HG03469 (cell line): ENCODE measurements around the gene DBP.
A peak's percentile ranks its signal among the peaks of the same experiment; 100 is the strongest.
"Not testable (repeated sequence)": the region's sequence is repeated elsewhere in the genome, so short reads cannot be mapped to it uniquely, and the experiment has no call there.

Experiments
- ATAC-seq: cut with Tn5 transposase; IDR thresholded peaks from one replicate; pipeline ENCODE4 v1.9.1; 2021; ENCODE audit warnings: mild to moderate bottlenecking, moderate library complexity, moderate number of reproducible peaks; ENCODE audit not compliant: unreplicated experiment

Gene DBP

DNA sequence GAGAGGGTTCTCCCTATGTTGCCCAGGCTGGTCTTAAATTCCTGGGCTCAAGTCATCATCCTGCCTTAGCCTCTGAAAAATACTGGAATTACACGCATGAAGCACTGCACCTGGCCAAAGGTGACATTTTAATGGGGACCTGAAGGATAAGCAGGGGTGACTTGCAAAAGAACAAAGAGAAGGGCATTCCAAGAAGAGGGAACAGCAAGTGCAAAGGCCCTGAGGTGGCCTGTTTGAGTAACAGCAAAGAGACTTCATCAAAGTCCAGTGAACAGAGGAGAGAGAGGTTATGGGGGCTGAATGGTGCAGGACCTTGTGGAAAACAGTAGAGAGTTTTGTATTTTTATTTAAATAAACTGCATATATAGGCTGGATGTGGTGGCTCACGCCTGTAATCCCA, 4.7 kb upstream of the DBP start:
- ATAC-seq: no peak

DNA sequence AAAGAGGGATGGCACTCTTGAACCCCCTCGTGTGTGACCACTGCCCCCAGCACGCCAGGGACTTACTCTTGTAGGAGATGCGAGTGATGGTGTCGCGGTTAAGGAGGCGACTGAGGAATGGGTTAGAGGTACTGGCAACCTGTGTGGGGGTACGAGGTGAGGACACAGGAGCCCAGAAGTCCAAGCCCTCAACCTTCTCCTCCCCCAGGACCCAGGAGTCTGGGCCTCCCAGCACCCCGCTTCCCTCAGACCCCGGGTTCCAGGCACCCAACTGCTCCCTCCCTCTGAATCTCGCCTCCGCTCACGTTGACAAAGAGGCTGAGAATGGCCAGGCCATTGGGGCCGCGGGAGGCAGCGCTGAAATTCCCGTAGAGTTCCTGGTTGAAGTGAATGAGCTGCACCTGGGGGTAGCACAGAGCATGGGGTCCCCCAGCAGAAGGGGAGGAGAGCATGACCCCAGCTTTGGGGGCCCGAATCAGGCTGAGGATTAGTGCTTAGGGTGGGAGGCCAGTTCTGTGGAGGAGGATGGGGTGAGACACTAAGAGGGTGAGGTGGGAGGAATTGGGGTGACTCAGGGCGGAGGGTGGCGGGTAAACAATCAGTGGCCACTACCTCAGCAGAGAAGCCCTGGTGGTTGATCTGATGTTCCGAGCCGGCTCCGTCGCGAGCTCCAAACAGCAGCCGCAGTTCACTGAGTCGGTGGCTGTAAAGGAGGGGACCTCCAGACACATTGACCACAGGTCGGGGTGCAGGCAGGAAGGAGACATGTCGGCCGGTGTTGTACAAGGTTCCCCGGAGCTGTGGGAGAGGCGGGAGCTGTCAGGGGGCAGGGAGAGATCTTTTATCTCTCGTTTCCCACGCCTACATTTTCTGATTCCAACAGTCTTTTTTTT, 2.5 kb upstream of the DBP start:
- no peak for ATAC-seq

DNA sequence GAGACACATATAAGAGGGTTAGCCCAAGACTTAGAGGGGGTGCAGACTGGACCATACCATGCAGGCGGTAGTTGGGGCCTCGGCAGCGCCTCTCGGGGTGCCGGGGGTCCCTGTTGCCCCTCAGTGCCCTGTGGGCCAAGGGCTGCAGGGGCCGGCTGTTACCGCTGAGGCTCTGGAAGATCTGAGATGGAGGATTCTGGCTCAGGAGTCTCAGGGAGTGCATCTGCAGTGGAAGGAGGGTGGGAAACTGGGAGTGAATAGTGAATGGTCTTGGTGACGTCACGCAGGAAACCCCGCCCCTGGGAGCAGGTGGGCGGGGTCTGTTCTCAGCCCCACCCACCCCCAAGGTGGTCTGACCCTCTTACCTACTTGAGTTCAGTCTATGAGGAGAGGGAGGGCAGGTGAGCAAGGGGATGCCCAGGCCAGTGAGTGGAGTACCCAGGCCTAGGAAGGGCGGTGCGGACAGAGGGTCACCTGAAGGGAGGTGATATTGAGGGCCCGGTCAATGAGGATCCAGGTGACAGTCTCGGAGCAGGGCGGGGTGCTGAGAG, 1.7 kb upstream of the DBP start:
- ATAC-seq: no peak

DNA sequence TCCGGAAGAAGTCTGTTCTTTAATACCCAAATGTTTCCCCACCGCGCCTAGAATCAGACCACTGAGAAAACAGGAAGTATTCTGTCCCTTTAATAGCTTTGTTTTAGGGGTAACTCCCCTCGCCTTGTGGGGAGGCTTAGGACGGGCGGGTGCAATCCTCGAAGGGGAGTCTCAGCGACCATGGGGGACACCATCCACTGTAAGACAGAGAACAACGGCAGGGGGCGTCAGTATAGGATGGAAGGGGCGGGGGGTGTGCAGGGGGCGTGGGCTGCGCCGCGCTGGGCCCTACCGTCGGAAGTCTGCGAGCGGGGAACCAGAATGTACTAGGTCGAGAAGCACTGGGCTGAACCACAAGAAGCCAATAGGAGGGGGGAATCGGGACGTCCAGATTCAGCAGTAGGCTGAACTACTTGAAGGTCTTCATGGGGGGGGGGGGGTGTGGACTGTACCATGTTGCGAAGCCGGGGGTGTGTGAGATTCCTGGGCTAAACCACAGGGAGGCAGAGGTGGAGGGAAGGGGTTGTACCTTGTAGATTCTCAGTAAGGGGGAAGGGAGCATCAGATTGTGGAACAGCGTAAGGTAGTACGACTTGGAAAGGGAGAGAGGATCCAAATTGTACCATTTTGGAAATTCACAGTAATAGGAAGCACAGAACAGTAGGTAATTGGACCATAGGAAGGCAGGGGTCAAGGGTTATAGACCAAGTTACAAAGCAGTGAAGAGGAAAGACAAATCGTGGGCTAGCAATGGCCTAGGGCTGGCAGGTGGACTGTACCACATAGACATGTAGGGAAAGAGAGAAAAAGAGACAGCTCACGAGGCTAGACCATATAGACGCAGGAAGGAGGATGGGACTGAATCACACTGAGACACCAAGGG, 1.0 kb upstream of the DBP start:
- no peak for ATAC-seq

DNA sequence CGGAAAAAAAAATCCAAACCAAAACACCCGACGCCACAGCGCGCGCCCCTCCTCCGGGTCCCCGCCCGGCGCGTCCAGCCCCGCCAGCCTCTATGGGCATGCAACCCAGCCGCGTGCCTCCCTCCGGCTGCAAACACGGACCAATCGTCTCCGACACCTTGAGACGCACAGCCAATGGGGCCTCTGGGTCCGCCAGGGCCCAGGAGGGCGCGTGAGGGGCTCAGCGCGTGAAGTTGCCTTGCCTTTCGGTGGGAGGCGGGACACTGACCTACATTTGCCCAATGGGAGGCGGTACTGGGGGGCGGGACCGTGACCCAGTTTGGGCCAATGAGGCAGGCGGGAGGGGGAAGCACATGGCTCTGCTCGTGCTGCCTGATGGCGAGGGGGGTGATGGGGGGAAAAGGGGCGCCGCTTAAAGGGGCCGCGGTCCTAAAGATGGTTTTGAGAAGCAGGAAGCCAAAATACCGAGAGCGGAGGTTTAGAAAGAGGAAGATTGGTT, 319 bp upstream of the DBP start:
- ATAC-seq: peak; percentile 59

DNA sequence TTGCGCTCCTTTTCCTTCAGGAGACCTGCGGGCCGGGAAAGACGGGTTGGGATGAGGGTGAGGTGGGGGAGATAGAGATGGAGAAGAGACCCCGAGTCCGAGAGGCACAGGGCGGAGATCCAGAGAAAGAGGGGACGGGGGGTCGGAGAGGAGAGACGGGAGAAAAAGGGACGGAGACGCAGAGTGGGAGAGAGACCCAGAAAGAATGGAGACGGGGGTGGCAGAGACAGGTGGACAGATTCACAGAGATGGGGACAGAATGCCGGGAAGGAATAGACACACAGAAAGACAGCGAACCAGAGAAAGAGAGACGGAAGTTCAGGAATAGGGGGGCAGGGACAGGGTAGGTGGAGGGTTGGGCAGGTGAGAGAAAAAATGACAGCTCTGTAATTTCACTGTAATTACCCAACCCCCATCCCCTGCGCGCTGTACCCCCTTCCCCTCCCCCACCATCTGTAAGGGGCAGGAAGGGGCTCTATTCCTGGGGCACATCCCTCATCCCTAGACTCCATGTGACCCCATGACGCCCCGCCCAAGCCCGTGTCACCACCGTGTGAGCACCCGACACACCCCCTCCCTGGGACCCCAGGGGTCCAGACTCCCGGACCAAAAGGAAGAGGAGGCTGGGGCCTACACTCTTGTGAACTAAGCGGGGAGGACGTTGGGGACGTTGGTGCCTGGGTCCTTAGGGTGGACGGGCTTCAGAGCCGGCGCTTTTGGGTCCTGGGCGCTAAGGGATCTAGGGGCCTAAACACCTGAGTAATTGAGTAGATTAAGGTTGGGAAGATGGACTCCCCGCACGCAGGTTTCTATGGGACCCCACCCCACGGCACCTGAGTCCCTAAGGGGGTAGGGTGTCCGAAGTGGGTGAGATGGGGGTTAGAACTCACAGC, 967 bp downstream of the DBP start:
- ATAC-seq: no peak

DNA sequence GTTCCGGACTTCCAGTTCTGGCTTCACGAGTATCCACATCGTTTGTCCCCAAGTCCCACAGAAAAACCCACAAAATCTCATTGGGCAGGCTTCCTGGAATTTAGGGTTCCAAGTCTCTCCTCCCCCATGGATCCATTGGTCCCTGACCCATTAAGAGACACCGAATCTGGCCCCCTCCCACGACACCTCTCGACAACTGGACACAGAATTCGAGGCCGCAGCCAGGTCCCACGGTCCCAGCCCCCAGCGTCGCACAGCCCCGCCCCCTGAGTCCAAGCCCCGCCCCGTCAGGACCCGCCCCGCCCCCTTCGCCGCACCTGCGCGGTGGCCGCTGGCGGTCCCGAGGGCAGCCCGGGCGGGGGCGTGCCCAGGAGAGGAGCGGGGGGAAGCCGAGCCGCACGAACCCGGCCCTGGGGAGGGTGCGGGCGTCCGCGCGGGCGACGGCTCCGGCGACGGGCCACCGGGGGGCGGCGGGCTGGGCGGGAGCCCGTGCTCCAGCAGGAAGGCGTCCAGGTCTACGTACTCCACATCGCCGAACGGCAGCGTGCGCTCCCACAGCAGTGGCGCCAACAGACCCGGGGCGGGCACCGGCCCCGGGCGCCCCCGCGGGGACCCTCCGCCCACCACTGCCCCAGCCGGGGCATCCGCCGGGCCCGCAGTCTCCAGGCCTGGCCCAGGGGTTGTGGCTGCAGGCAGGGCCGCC, 1.8 kb downstream of the DBP start:
- ATAC-seq: no peak

DNA sequence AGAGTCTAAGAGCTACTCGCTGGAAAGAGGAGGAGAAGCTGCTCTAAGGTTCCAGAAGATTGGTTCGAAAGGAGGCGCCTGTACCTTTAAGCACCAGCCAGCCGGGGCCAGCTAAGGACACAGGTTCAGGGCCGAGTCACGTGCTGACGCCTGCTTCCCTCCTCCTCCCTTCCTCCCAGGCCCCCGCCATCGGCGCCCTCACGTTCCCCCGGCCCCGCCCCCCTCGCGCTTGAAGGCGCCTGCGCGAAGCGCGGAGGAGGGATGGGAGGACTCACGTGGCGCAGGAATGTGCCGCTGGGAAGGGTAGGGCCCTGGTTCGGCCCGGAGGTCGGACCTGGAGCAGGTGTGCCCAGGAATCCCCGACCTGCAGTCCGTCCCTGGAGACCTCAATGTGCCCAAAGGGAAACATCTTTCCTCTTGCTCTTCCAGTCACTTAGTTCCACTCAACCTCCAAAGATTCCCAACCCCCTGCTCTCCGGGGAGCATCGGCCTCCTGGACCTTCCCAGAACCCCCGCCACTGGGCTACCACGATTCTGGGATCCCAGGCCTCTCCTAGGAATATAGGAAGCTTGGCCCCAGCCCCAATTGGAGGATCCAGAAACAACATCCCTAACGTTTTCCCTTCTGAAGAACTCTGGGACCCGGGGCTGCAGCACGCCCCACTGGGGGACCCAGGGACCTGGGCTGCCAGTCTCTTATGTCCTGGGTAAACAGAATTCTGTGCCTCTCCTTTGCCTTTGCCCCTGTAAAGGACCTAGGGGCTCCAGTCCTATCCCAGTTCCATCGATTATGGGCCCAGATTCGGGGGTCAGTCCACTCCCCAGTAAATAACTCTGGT, 2.5 kb downstream of the DBP start:
- no peak for ATAC-seq

DNA sequence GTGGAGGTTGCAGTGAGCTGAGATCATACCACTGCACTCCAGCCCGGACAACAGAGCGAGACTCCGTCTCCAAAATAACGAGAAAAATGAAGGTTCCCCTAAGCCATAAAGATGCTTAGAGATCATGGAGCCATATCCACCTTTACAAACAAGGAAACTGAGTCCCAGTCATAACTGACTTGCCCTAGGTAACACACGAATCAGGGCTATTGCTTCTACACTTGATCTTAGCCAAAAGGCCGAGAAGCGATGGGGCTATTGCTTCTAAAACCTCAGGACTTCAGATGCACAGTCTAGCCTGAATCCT, 3.2 kb downstream of the DBP start:
- no peak for ATAC-seq

DNA sequence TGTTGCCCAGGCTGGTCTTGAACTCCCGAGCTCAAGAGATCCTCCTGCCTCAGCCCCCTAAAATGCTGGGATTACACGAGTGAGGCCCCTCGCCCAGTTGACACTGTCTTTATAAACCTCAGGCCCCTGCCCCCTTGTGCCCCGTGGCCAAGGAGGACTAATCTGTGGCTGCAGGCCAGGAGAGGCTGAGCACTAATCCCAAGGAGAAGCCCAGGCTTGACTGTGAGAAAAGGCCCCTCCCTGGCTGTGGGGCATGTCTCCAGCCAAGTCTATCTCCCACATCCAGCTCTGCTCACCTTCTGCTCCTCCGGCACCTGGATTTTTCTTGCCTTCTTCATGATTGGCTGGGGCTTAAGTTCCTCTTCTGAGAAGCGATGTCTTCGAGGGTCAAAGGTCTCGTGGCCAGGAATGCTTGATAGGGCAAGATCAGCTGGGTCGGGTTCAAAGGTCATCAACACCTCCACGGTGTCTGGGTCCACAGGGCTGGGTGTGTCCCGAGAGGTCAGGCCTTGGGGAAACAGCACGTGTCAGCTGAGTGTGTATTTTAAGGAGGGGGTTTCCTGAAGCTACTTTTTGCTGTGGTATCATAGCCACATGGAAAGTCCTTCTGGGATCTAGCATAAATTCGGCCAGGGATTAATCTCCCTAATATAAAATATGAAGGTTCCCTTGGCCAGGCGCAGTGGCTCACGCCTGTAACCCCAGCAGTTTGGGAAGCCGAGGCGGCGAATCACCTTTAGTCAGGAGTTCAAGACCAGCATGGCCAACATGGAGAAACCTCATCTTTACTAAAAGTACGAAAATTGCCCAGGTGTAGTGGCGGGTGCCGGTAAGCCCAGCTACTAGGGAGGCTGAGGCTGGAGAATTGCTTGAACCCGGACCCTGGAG, 3.8 kb downstream of the DBP start:
- ATAC-seq: no peak

DNA sequence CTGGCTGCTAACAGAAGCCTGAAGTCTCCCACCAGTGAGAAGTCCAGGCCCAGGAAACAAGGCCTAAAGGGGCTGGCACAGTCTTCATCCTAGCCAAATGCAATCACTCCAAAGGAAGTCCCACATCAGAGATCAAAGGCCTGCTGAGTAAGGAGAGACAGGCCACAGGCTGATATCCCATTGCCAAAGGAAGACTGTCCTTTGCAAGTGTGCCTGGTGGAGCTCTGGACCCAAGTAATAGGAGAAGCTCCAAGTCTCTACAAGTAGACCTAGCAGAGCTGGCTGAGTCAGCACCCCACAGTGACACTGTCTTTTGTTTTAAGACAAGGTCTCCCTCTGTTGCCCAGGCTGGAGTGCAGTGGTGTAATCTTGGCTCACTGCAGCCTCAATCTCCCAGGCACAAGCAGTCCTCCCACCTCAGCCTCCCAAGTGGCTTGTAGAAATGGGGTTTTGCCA, 4.5 kb downstream of the DBP start:
- no peak for ATAC-seq

DNA sequence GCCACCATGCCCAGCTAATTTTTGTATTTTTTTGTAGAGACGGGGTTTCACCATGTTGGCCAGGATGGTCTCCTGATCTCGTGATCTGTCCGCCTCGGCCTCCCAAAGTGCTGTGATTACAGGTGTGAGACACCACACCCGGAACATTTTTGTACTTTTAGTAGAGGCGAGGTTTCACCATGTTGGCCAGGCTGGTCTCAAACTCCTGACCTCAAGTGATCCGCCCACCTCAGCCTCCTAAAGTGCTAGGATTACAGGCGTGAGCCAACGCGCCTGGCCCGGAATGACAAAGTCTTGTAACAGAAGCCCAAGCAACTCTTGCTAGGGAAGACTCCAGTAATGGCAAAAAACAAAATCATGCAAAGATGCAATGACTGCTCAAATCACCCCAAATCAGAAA, 4.9 kb downstream of the DBP start:
- not testable (repeated sequence) for ATAC-seq

DNA sequence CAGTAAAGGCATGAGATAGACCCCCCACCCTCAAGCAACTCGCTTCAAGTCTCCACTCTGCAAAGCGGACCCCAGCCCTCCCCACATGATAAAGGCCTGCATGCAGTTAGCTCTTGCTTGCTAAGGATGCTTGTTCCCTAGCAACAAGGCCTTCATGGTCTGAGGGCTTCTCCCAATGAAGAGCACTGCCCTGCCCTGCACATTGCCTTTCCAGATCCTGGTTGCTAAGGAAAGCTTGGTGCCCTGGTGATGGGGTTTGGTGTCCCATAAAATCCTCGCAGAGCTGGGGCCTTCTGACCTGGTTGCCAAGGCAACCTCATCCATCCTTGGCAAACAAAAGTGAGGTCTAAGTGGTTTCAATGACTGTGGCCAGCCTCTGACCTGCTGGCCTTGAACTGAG, 6.0 kb downstream of the DBP start:
- no peak for ATAC-seq

DNA sequence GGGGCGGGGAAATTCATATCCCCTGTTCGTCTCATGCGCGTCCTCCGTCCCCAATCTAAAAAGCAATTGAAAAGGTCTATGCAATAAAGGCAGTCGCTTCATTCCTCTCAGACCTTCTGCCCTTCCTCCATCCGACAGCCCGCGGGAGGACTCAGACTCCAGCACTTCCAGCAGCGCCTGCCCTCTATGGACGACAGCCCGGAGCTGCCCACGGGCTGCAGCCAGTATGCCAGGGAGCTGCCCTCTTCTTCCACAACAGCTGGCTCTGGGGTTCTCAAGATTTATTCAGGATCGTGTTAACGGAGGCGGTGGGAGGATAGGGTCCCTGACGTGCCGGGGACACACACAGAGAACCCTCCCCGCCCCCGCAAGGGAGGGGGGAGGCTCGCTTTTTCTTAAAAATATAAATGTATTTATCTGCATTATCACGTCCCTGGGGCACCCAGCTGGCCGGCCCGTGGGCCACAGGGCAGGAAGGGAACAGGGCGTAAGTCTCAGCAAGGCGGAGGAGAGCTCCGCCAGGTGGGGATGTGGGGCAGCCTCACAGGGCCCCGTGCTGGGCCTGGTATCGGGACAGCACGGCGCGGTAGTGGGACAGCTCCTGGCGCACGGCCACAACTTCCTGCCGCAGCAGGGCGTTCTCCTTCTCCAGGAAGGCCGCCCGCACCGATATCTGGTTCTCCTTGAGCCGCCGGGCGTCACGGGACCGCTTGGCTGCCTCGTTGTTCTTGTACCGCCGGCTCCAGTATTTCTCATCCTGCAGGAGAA, 6.7 kb downstream of the DBP start:
- ATAC-seq: no peak

DNA sequence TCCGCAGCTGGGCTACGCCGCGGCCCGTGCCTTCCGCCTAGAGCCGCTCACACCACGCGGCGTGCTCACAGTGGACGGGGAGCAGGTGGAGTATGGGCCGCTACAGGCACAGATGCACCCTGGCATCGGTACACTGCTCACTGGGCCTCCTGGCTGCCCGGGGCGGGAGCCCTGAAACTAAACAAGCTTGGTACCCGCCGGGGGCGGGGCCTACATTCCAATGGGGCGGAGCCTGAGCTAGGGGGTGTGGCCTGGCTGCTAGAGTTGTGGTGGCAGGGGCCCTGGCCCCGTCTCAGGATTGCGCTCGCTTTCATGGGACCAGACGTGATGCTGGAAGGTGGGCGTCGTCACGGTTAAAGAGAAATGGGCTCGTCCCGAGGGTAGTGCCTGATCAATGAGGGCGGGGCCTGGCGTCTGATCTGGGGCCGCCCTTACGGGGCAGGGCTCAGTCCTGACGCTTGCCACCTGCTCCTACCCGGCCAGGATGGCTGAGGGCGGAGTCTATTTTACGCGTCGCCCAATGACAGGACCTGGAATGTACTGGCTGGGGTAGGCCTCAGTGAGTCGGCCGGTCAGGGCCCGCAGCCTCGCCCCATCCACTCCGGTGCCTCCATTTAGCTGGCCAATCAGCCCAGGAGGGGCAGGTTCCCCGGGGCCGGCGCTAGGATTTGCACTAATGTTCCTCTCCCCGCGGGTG, 7.4 kb downstream of the DBP start:
- no peak for ATAC-seq

DNA sequence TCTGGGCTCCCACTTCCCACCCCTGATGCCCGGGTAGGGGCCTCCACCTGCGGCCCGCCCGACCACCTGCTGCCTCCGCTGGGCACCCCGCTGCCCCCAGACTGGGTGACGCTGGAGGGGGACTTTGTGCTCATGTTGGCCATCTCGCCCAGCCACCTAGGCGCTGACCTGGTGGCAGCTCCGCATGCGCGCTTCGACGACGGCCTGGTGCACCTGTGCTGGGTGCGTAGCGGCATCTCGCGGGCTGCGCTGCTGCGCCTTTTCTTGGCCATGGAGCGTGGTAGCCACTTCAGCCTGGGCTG, 7.9 kb downstream of the DBP start:
- no peak for ATAC-seq
